Measurements from ENCODE around the gene FOXN4.

Gene FOXN4

GRCh38 chr12:109275173-109275572 is 33.9 kb downstream of the FOXN4 start:
- Histone ChIP-seq H4K20me1 (ENCODE audit: low read depth, low read length) (no peaks in the 10 kb centered on the region), H3F3A (ENCODE audit: insufficient read depth) (no peaks in the 10 kb centered on the region), H3K4me2 (ENCODE audit: low read depth, low read length, poor library complexity, severe bottlenecking) (no peak overlapping the region), H3K9me2 (replicated peaks; ENCODE audit: insufficient read depth, low read length) (no peaks in the 10 kb centered on the region), H3K36me3 (ENCODE audit: low read length) (no peaks in the 10 kb centered on the region), H3K27me3 (ENCODE audit: low read length) (no peaks in the 10 kb centered on the region), H3K9me3 (ENCODE audit: insufficient read depth, low read length) (no peaks in the 10 kb centered on the region), H3K9ac (ENCODE audit: low read length) (no peak overlapping the region), H2AFZ (ENCODE audit: low read depth, low read length, severe bottlenecking) (no peak overlapping the region), H3K79me2 (ENCODE audit: insufficient read depth, low read length) (no peaks in the 10 kb centered on the region), H3K4me3 (ENCODE audit: insufficient read depth, low read length, poor library complexity, severe bottlenecking) (no peak overlapping the region), H3K27ac (ENCODE audit: low read depth, low read length) (no peak overlapping the region)
- TF ChIP-seq CTCF (IDR thresholded peaks at IDR 0.05; ENCODE audit: insufficient read depth, low read length, poor library complexity, severe bottlenecking) (no peak), EZH2phosphoT487 (conservative IDR thresholded peaks at IDR 0.05; ENCODE audit: low read length) (no peak)

GRCh38 chr12:109274381-109274780 is 34.7 kb downstream of the FOXN4 start:
- Histone ChIP-seq H3K9ac (ENCODE audit: low read length) (no peak overlapping the region), H3K9me3 (ENCODE audit: insufficient read depth, low read length) (no peaks in the 10 kb centered on the region), H4K20me1 (ENCODE audit: low read depth, low read length) (no peaks in the 10 kb centered on the region), H3K4me2 (ENCODE audit: low read depth, low read length, poor library complexity, severe bottlenecking) (no peak overlapping the region), H3K27ac (ENCODE audit: low read depth, low read length) (no peak overlapping the region), H3K36me3 (ENCODE audit: low read length) (no peaks in the 10 kb centered on the region), H3K79me2 (ENCODE audit: insufficient read depth, low read length) (no peaks in the 10 kb centered on the region), H3K9me2 (replicated peaks; ENCODE audit: insufficient read depth, low read length) (no peaks in the 10 kb centered on the region), H3K4me3 (ENCODE audit: insufficient read depth, low read length, poor library complexity, severe bottlenecking) (no peak overlapping the region), H3F3A (ENCODE audit: insufficient read depth) (no peaks in the 10 kb centered on the region), H3K27me3 (ENCODE audit: low read length) (no peaks in the 10 kb centered on the region), H2AFZ (ENCODE audit: low read depth, low read length, severe bottlenecking) (no peak overlapping the region)
- no peak for TF ChIP-seq CTCF (IDR thresholded peaks at IDR 0.05; ENCODE audit: insufficient read depth, low read length, poor library complexity, severe bottlenecking)
- no peak for TF ChIP-seq EZH2phosphoT487 (conservative IDR thresholded peaks at IDR 0.05; ENCODE audit: low read length)

GRCh38 chr12:109273354-109273753 is 35.7 kb downstream of the FOXN4 start:
- no peaks in the 10 kb centered on the region for H3K36me3 ChIP-seq (ENCODE audit: low read length)
- no peak overlapping the region for H2AFZ ChIP-seq (ENCODE audit: low read depth, low read length, severe bottlenecking)
- no peaks in the 10 kb centered on the region for H3K9me3 ChIP-seq (ENCODE audit: insufficient read depth, low read length)
- H3K27me3 ChIP-seq (ENCODE audit: low read length), result no peaks in the 10 kb centered on the region
- no peak overlapping the region for H3K27ac ChIP-seq (ENCODE audit: low read depth, low read length)
- H3F3A ChIP-seq (ENCODE audit: insufficient read depth), result no peaks in the 10 kb centered on the region
- H3K9me2 ChIP-seq (replicated peaks; ENCODE audit: insufficient read depth, low read length), result no peaks in the 10 kb centered on the region
- no peaks in the 10 kb centered on the region for H3K79me2 ChIP-seq (ENCODE audit: insufficient read depth, low read length)
- H3K4me2 ChIP-seq (ENCODE audit: low read depth, low read length, poor library complexity, severe bottlenecking), result no peak overlapping the region
- no peaks in the 10 kb centered on the region for H4K20me1 ChIP-seq (ENCODE audit: low read depth, low read length)
- no peak overlapping the region for H3K9ac ChIP-seq (ENCODE audit: low read length)
- no peak overlapping the region for H3K4me3 ChIP-seq (ENCODE audit: insufficient read depth, low read length, poor library complexity, severe bottlenecking)
- no peak for TF ChIP-seq CTCF (IDR thresholded peaks at IDR 0.05; ENCODE audit: insufficient read depth, low read length, poor library complexity, severe bottlenecking)
- TF ChIP-seq EZH2phosphoT487 (conservative IDR thresholded peaks at IDR 0.05; ENCODE audit: low read length), result no peak
